NCI-H2171 treated with DMSO at 0.1 percent for 48 hours (cell line): ENCODE data around the gene DNAH14.
"Not testable (repeated sequence)": the region's sequence is repeated elsewhere in the genome, so short reads cannot be mapped to it uniquely, and the experiment has no call there.

Source experiments
- DNase-seq: peaks from one replicate; lab custom pipeline; 2025; lab: John Stamatoyannopoulos, UW

DNAH14 gene

GRCh38 chr1:225155555-225155954, 226.1 kb downstream of the DNAH14 start:
- DNase-seq = no peak

- DNase-seq = no peak
Measured at GRCh38 chr1:225156254-225156653, 226.8 kb downstream of the DNAH14 start.

GRCh38 chr1:225158291-225158690, 228.8 kb downstream of the DNAH14 start:
- no peak for DNase-seq

- DNase-seq = no peak
Measured at GRCh38 chr1:225159793-225160192, 230.3 kb downstream of the DNAH14 start.

GRCh38 chr1:225177409-225177808, 247.9 kb downstream of the DNAH14 start:
- not testable (repeated sequence) for DNase-seq

- no peak for DNase-seq
Measured at GRCh38 chr1:225179686-225180085, 250.2 kb downstream of the DNAH14 start.

- no peak for DNase-seq
Measured at GRCh38 chr1:225182716-225183115, 253.2 kb downstream of the DNAH14 start.

- DNase-seq = no peak
Measured at GRCh38 chr1:225191199-225191753, 261.8 kb downstream of the DNAH14 start.

- no peak for DNase-seq
Measured at GRCh38 chr1:225201447-225201846, 272.0 kb downstream of the DNAH14 start.

- DNase-seq = no peak
Measured at GRCh38 chr1:225207791-225208190, 278.3 kb downstream of the DNAH14 start.

- DNase-seq = no peak
Measured at GRCh38 chr1:225209153-225209552, 279.7 kb downstream of the DNAH14 start.

GRCh38 chr1:225210180-225210579, 280.7 kb downstream of the DNAH14 start:
- DNase-seq = not testable (repeated sequence)

GRCh38 chr1:225211694-225212442, 282.4 kb downstream of the DNAH14 start:
- DNase-seq = not testable (repeated sequence)

GRCh38 chr1:225224287-225224686, 294.8 kb downstream of the DNAH14 start:
- DNase-seq = no peak

- no peak for DNase-seq
Measured at GRCh38 chr1:225225681-225226080, 296.2 kb downstream of the DNAH14 start.

- DNase-seq = no peak
Measured at GRCh38 chr1:225228871-225229303, 299.4 kb downstream of the DNAH14 start.

GRCh38 chr1:225229429-225229828, 300.0 kb downstream of the DNAH14 start:
- not testable (repeated sequence) for DNase-seq

- DNase-seq = no peak
Measured at GRCh38 chr1:225230483-225230882, 301.0 kb downstream of the DNAH14 start.

GRCh38 chr1:225232930-225233329, 303.5 kb downstream of the DNAH14 start:
- DNase-seq = not testable (repeated sequence)

- DNase-seq = no peak
Measured at GRCh38 chr1:225242611-225243010, 313.1 kb downstream of the DNAH14 start.

- no peak for DNase-seq
Measured at GRCh38 chr1:225250432-225250831, 321.0 kb downstream of the DNAH14 start.

- DNase-seq = no peak
Measured at GRCh38 chr1:225253173-225253572, 323.7 kb downstream of the DNAH14 start.

- DNase-seq = no peak
Measured at GRCh38 chr1:225253784-225254183, 324.3 kb downstream of the DNAH14 start.

- DNase-seq = no peak
Measured at GRCh38 chr1:225254676-225255075, 325.2 kb downstream of the DNAH14 start.
